Activated CD4-positive, alpha-beta memory T cell treated with anti-CD3 and anti-CD28 coated beads, Interleukin-2, amount 10 ng/mL, durations not matched to agents 7 days and 5 days (primary cell): Measurements from ENCODE around the gene NUCB2. TPM values are rescaled to one million over a fixed set of nuclear protein-coding genes. Genes with fewer than 3 reads are reported as not detected.

Experiments
- CTCF ChIA-PET: fragments of 350-600 bp; sonication (Branson Sonifier 250); formaldehyde crosslinking; loops from one replicate; lab custom pipeline; 2021; ENCODE audit warnings: antibody characterized with exemption, inconsistent platforms; lab: Charles Lee
- POLR2A ChIA-PET: fragments of 350-600 bp; sonication (Branson Sonifier 250); formaldehyde crosslinking; loops from one replicate; lab custom pipeline; 2021; ENCODE audit warnings: antibody characterized with exemption; lab: Charles Lee
- DNase-seq: peaks from one replicate; pipeline ENCODE4 v3.0.0-alpha.2; 2020
- H3K27ac Mint-ChIP-seq: one replicate; pipeline ENCODE4 v1.8.0; 2021; ENCODE audit warnings: mild to moderate bottlenecking, mixed read lengths
- H3K27me3 Mint-ChIP-seq: one replicate; pipeline ENCODE4 v1.8.0; 2021; ENCODE audit warnings: mixed read lengths
- H3K36me3 Mint-ChIP-seq: one replicate; pipeline ENCODE4 v1.8.0; 2021; ENCODE audit warnings: low read depth, mixed read lengths
- H3K4me1 Mint-ChIP-seq: one replicate; pipeline ENCODE4 v1.8.0; 2021; ENCODE audit warnings: mixed read lengths
- H3K4me3 Mint-ChIP-seq: one replicate; pipeline ENCODE4 v1.8.0; 2021; ENCODE audit warnings: mild to moderate bottlenecking, mixed read lengths
- H3K9me3 Mint-ChIP-seq: one replicate; pipeline ENCODE4 v1.8.0; 2021; ENCODE audit warnings: mixed read lengths
- total RNA-seq, 2 experiments: library from RNA; stranded (reverse); gene quantifications; one replicate each; pipeline ENCODE4 v1.2.3, GENCODE V29; 2021

Gene NUCB2
- total RNA-seq, 2 experiments from 2014 or later, result 82.0 to 91.8 TPM

- H3K4me1 Mint-ChIP-seq, result no peaks in the 10 kb centered on the region
- peaks cover 4% of the 10 kb centered on the region for H3K27me3 Mint-ChIP-seq
- H3K9me3 Mint-ChIP-seq, result no peaks in the 10 kb centered on the region
- H3K36me3 Mint-ChIP-seq, result no peaks in the 10 kb centered on the region
- CTCF ChIA-PET, result interaction anchor here (0.6 to 1.9 kb wide), 3 partner anchors 10 to 139 kb away, joined by 3 to 7 read pairs (median 5); no protein-coding TSS in a partner anchor
- DNase-seq, result no peak
- H3K27ac Mint-ChIP-seq, result no peak overlapping the region
- POLR2A ChIA-PET, result no interaction called here
- H3K4me3 Mint-ChIP-seq, result no peak overlapping the region
These were observed 103.0 kb downstream of the NUCB2 start for GRCh38 chr11:17379383-17380180.

GRCh38 chr11:17381156-17381555 lies 104.6 kb downstream of the NUCB2 start:
- DNase-seq, result no peak
- CTCF ChIA-PET, result interaction anchor here (1.2 to 1.3 kb wide), 2 partner anchors 27 to 127 kb away, joined by 3 to 4 read pairs; no protein-coding TSS in a partner anchor
- no peaks in the 10 kb centered on the region for H3K4me1 Mint-ChIP-seq
- no peaks in the 10 kb centered on the region for H3K9me3 Mint-ChIP-seq
- H3K27me3 Mint-ChIP-seq, result peaks cover 9% of the 10 kb centered on the region
- POLR2A ChIA-PET, result no interaction called here
- no peaks in the 10 kb centered on the region for H3K36me3 Mint-ChIP-seq
- no peak overlapping the region for H3K4me3 Mint-ChIP-seq
- H3K27ac Mint-ChIP-seq, result no peak overlapping the region

Other genes starting within 250 kb of the NUCB2 start
- 100 to 1,000 TPM; 951 to 981 TPM for gene RPS13, start 199.1 kb upstream of the NUCB2 start, total RNA-seq
- 10 to 100 TPM; 23.7 to 24.9 TPM for gene PIK3C2A, start 68.8 kb upstream of the NUCB2 start, total RNA-seq
- under 1 TPM; 0.15 TPM for gene NCR3LG1, start 75.1 kb downstream of the NUCB2 start, total RNA-seq
- gene KCNJ11, start 111.9 kb downstream of the NUCB2 start, total RNA-seq, result under 1 TPM; 0.18 to 0.55 TPM
- gene ABCC8, start 200.1 kb downstream of the NUCB2 start, total RNA-seq, result not detected